ENCODE data around the gene SMG9. TPM values are rescaled to one million over a fixed set of nuclear protein-coding genes. Genes with fewer than 3 reads are reported as not detected.
A peak's percentile ranks its signal among the peaks of the same experiment; 100 is the strongest.

The SMG9 gene
- total RNA-seq, 1 experiment from 2014 or later: 52.2 TPM

DNA sequence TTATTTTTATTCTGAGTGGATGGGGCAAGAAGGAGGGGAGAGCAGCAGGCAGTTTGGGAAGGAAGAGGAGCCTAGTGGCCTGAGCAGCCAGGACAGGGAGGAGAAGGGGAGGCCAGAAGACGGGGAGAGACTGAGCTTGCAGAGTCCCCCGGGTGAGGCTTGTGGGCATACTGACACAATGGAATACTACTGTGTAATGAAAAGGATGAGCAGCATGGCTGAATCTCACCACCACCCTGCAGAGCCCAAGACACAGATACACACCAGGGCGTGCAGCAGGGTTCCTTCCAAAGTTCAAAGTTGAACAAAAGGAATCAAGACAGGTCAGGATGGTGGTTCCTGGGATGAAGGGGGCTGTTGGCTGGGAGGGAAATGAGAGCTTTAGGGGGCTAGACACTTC is 8.1 kb upstream of the SMG9 start:
- Histone ChIP-seq H3K9me3 (ENCODE audit: control insufficient read depth, low read depth, low read length) (no peaks in the 10 kb centered on the region), H4K8ac (replicated peaks; ENCODE audit: insufficient read length, low read depth, low read length) (no peak overlapping the region), H3K18ac (ENCODE audit: insufficient read length, low read depth, low read length) (no peak overlapping the region), H3K9ac (ENCODE audit: extremely low read depth, insufficient read length, low read length) (no peak overlapping the region), H3K79me2 (ENCODE audit: insufficient read depth, low read length) (no peaks in the 10 kb centered on the region), H4K5ac (ENCODE audit: insufficient read length, low read depth, low read length) (no peak overlapping the region), H2BK120ac (ENCODE audit: low read depth, low read length, poor library complexity, severe bottlenecking) (no peak overlapping the region), H3K4me1 (ENCODE audit: insufficient read depth, low read length) (no peaks in the 10 kb centered on the region; the same call in 1 of the 2 replicates), H3K23ac (ENCODE audit: insufficient read length, low read depth, low read length) (no peak overlapping the region), H2BK15ac (ENCODE audit: low read depth, low read length) (no peak overlapping the region), H3T11ph (ENCODE audit: low read length) (no peak overlapping the region), H2BK5ac (ENCODE audit: insufficient read length, low read length) (no peak overlapping the region), H2BK12ac (ENCODE audit: insufficient read length, low read depth, low read length) (no peak overlapping the region), H4K20me1 (ENCODE audit: control insufficient read depth, insufficient read depth, insufficient read length) (no peaks in the 10 kb centered on the region), H3K23me2 (ENCODE audit: insufficient read length, low read depth, low read length, poor library complexity, severe bottlenecking) (no peaks in the 10 kb centered on the region), H3K27me3 (ENCODE audit: insufficient read depth, low read length) (no peaks in the 10 kb centered on the region), H2AK5ac (ENCODE audit: insufficient read length, low read length) (no peak overlapping the region), H4K91ac (ENCODE audit: insufficient read length, low read depth, low read length) (no peak overlapping the region), H3K4me2 (ENCODE audit: insufficient read depth, insufficient read length, low read length) (no peak overlapping the region), H3K56ac (ENCODE audit: insufficient read length, low read depth, low read length) (no peak overlapping the region), H3K4ac (ENCODE audit: low read depth, low read length) (no peak overlapping the region), H2BK20ac (ENCODE audit: low read depth, low read length, poor library complexity, severe bottlenecking) (no peak overlapping the region), H3K79me1 (ENCODE audit: insufficient read depth, low read depth, low read length, poor library complexity, severe bottlenecking) (no peaks in the 10 kb centered on the region), H3K14ac (ENCODE audit: insufficient read depth, low read length) (no peak overlapping the region), H3K27ac (ENCODE audit: insufficient read length, low read depth, low read length) (no peak overlapping the region), H2AFZ (ENCODE audit: low read length) (no peak overlapping the region)
- Mint-ChIP-seq H3K27ac (peak overlapping the region in 1 of 3 experiments; percentile 6; a peak in 1 of 7 replicates), H3K4me1 (peaks cover 20 to 26% of the 10 kb centered on the region in 2 experiments), H3K27me3 (ENCODE audit: low read depth) (peaks cover 3% of the 10 kb centered on the region), H3K9me3 (no peaks in the 10 kb centered on the region), H3K36me3 (ENCODE audit: insufficient read depth in 1 of 3, low read depth in 3 of 3) (no peaks in the 10 kb centered on the region), H3K4me3 (no peak overlapping the region; a peak in 1 of 5 replicates)
- TF ChIP-seq, protein P1, sequence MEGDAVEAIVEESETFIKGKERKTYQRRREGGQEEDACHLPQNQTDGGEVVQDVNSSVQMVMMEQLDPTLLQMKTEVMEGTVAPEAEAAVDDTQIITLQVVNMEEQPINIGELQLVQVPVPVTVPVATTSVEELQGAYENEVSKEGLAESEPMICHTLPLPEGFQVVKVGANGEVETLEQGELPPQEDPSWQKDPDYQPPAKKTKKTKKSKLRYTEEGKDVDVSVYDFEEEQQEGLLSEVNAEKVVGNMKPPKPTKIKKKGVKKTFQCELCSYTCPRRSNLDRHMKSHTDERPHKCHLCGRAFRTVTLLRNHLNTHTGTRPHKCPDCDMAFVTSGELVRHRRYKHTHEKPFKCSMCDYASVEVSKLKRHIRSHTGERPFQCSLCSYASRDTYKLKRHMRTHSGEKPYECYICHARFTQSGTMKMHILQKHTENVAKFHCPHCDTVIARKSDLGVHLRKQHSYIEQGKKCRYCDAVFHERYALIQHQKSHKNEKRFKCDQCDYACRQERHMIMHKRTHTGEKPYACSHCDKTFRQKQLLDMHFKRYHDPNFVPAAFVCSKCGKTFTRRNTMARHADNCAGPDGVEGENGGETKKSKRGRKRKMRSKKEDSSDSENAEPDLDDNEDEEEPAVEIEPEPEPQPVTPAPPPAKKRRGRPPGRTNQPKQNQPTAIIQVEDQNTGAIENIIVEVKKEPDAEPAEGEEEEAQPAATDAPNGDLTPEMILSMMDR (conservative IDR thresholded peaks at IDR 0.05): no peak
- no peak for DNase-seq
- no CpG with 5 or more reads among the region's 3 CpGs for WGBS (ENCODE audit: extremely low coverage, insufficient read length, low lambda C conversion rate)

Measured in H9 (cell line).